Progenitor cell of endocrine pancreas (in vitro differentiated cells): ENCODE data around the gene MUC16. TPM values are rescaled to one million over a fixed set of nuclear protein-coding genes. Genes with fewer than 3 reads are reported as not detected.
"Not testable (repeated sequence)": the region's sequence is repeated elsewhere in the genome, so short reads cannot be mapped to it uniquely, and the experiment has no call there.

Experiments
- DNase-seq: peaks from one replicate; pipeline ENCODE4 v3.0.0; 2021; ENCODE audit warnings: low spot score; ENCODE audit not compliant: unreplicated experiment
- H3K27ac Mint-ChIP-seq: 2 replicates; pipeline ENCODE4 v1.8.0; 2021; ENCODE audit warnings: mild to moderate bottlenecking, moderate library complexity, mixed read lengths
- H3K27me3 Mint-ChIP-seq: 2 replicates; pipeline ENCODE4 v1.8.0; 2021; ENCODE audit warnings: mixed read lengths
- H3K36me3 Mint-ChIP-seq: 2 replicates; pipeline ENCODE4 v1.8.0; 2022; ENCODE audit warnings: mixed read lengths; ENCODE audit not compliant: insufficient read depth
- H3K4me1 Mint-ChIP-seq: 2 replicates; pipeline ENCODE4 v1.8.0; 2021; ENCODE audit warnings: low read depth, mixed read lengths
- H3K4me3 Mint-ChIP-seq: 2 replicates; pipeline ENCODE4 v1.8.0; 2021; ENCODE audit warnings: low read depth, mild to moderate bottlenecking, moderate library complexity, mixed read lengths
- H3K9me3 Mint-ChIP-seq: 2 replicates; pipeline ENCODE4 v1.8.0; 2021; ENCODE audit warnings: low read depth, mixed read lengths
- CTCF ChIP-seq: fragments of 200-600 bp; sonication (generic); IDR thresholded peaks from one replicate; pipeline ENCODE4 v1.5.0; 2021; ENCODE audit warnings: antibody characterized with exemption, mild to moderate bottlenecking; ENCODE audit not compliant: unreplicated experiment
- total RNA-seq: library from RNA; stranded (reverse); gene quantifications from 2 replicates; pipeline ENCODE4 v1.2.1, GENCODE V29; 2021

Gene MUC16
- total RNA-seq, 1 donor from 2014 or later, result 0.43 TPM

GRCh38 chr19:9054207-9054606, 44.0 kb upstream of the MUC16 start:
- H3K4me3 Mint-ChIP-seq, result no peak overlapping the region
- no peaks in the 10 kb centered on the region for H3K27me3 Mint-ChIP-seq
- no peak overlapping the region for H3K27ac Mint-ChIP-seq
- H3K36me3 Mint-ChIP-seq, result no peaks in the 10 kb centered on the region
- TF ChIP-seq CTCF, result no peak
- peaks cover 10% of the 10 kb centered on the region for H3K4me1 Mint-ChIP-seq
- no peak for DNase-seq
- H3K9me3 Mint-ChIP-seq, result no peaks in the 10 kb centered on the region

DNA sequence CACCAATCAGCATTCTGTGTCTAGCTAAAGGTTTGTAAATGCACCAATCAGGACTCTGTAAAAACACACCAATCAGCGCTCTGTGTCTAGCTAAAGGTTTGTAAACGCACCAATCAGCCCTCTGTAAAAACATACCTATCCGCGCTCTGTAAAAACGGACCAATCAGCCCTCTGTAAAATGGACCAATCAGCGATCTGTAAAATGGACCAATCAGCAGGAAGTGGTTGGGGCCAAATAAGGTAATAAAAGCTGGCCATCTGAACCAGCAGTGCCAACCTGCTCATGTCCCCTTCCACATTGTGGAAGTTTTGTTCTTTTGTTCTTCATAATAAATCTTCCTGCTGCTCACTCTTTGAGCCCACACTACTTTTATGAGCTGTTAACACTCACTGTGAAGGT, 43.5 kb upstream of the MUC16 start:
- H3K4me1 Mint-ChIP-seq, H3K9me3 Mint-ChIP-seq, H3K27me3 Mint-ChIP-seq, H3K4me3 Mint-ChIP-seq, H3K36me3 Mint-ChIP-seq, DNase-seq, H3K27ac Mint-ChIP-seq: not testable (repeated sequence)

DNA sequence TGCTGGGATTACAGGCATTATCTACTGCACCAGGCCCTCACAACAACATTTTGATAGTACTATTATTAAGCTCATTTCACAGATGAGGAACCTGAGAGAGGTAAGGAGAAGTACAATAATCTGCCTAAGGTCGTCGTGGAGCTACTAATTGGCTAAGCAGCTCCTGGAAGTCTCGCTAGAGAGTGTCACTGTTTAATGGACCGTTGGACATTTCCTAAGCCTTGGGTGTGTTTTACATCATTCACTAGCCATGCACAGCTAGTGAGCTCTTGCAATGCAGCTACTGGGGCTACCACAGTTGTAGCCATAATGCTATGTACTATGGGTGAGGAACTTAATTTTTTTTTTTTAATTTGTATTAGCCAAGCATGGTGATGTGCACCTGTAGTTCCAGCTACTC, 42.7 kb upstream of the MUC16 start:
- Mint-ChIP-seq H3K9me3 (no peaks in the 10 kb centered on the region), H3K36me3 (no peaks in the 10 kb centered on the region), H3K27me3 (no peaks in the 10 kb centered on the region), H3K27ac (no peak overlapping the region), H3K4me1 (peaks cover 8% of the 10 kb centered on the region), H3K4me3 (no peak overlapping the region)
- TF ChIP-seq CTCF, result no peak
- no peak for DNase-seq

GRCh38 chr19:9046694-9047093, 36.5 kb upstream of the MUC16 start:
- Mint-ChIP-seq H3K9me3 (no peaks in the 10 kb centered on the region), H3K4me3 (no peak overlapping the region), H3K27me3 (peaks cover 3% of the 10 kb centered on the region), H3K27ac (no peak overlapping the region), H3K36me3 (no peaks in the 10 kb centered on the region), H3K4me1 (no peaks in the 10 kb centered on the region)
- no peak for DNase-seq
- TF ChIP-seq CTCF, result no peak

GRCh38 chr19:9044449-9044848, 34.2 kb upstream of the MUC16 start:
- H3K27ac Mint-ChIP-seq, result no peak overlapping the region
- TF ChIP-seq CTCF, result no peak
- H3K4me3 Mint-ChIP-seq, result no peak overlapping the region
- no peaks in the 10 kb centered on the region for H3K9me3 Mint-ChIP-seq
- DNase-seq, result no peak
- H3K27me3 Mint-ChIP-seq, result peaks cover 3% of the 10 kb centered on the region
- H3K4me1 Mint-ChIP-seq, result peaks cover 3% of the 10 kb centered on the region
- H3K36me3 Mint-ChIP-seq, result no peaks in the 10 kb centered on the region

GRCh38 chr19:9043524-9043923, 33.3 kb upstream of the MUC16 start:
- no peak for DNase-seq
- no peaks in the 10 kb centered on the region for H3K9me3 Mint-ChIP-seq
- no peaks in the 10 kb centered on the region for H3K36me3 Mint-ChIP-seq
- peaks cover 3% of the 10 kb centered on the region for H3K27me3 Mint-ChIP-seq
- no peak overlapping the region for H3K4me3 Mint-ChIP-seq
- no peak overlapping the region for H3K27ac Mint-ChIP-seq
- no peak for TF ChIP-seq CTCF
- peaks cover 3% of the 10 kb centered on the region for H3K4me1 Mint-ChIP-seq
